Measurements from ENCODE around the gene FBXL3.
A peak's percentile ranks its signal among the peaks of the same experiment; 100 is the strongest.

FBXL3 gene

GRCh38 chr13:76993021-76993420, 33.9 kb downstream of the FBXL3 start:
- TF ChIP-seq, protein P1, sequence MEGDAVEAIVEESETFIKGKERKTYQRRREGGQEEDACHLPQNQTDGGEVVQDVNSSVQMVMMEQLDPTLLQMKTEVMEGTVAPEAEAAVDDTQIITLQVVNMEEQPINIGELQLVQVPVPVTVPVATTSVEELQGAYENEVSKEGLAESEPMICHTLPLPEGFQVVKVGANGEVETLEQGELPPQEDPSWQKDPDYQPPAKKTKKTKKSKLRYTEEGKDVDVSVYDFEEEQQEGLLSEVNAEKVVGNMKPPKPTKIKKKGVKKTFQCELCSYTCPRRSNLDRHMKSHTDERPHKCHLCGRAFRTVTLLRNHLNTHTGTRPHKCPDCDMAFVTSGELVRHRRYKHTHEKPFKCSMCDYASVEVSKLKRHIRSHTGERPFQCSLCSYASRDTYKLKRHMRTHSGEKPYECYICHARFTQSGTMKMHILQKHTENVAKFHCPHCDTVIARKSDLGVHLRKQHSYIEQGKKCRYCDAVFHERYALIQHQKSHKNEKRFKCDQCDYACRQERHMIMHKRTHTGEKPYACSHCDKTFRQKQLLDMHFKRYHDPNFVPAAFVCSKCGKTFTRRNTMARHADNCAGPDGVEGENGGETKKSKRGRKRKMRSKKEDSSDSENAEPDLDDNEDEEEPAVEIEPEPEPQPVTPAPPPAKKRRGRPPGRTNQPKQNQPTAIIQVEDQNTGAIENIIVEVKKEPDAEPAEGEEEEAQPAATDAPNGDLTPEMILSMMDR (IDR thresholded peaks at IDR 0.05; ENCODE audit: extremely low read depth, insufficient read depth, missing control alignments) = no peak
- in situ Hi-C loops (cut with MboI; ENCODE audit: low pct_unique_long_range_greater_than_20kb, low sequenced_read_pairs, unreplicated experiment) = no loop called here
- no peak for DNase-seq (ENCODE audit: low spot score)

DNA sequence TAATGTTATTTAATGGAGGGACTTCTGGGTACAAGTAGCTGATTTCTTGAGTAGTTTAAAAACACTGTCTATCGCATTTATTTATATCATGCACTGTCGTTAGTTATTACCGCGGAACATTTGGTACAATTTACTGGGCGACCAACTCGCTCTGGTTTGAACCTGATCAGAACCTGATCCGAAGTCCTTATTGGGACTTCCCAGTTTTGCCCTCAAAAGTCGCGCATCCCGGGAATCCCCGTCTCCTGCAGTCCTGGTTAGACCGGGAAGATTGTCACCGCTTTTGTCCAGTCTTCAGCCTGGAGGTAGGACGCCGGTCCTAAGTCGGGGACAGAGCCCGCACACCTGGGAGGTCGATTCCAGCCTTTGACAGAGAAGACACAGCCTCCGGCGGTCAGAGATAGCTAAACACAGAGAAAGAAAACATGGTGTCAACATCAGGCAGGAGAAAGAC, 34.4 kb downstream of the FBXL3 start:
- TF ChIP-seq, protein P1 (IDR thresholded peaks at IDR 0.05; ENCODE audit: extremely low read depth, insufficient read depth, missing control alignments) = no peak
- in situ Hi-C loops (cut with MboI; ENCODE audit: low pct_unique_long_range_greater_than_20kb, low sequenced_read_pairs, unreplicated experiment) = no loop called here
- no peak for DNase-seq (ENCODE audit: low spot score)

- in situ Hi-C loops (cut with MboI; ENCODE audit: low pct_unique_long_range_greater_than_20kb, low sequenced_read_pairs, unreplicated experiment) = no loop called here
- DNase-seq (ENCODE audit: low spot score) = peak; percentile 97
- TF ChIP-seq, protein P1 (IDR thresholded peaks at IDR 0.05; ENCODE audit: extremely low read depth, insufficient read depth, missing control alignments) = no peak
Observed at GRCh38 chr13:76991796-76992547, 35.0 kb downstream of the FBXL3 start, which contains the start of gene CLN5. Gene CLN5, plus strand, starts transcription at chr13:76992081. Its CDS starts 18 bp downstream, at chr13:76992099.

GRCh38 chr13:76991432-76991795, 35.5 kb downstream of the FBXL3 start:
- peak; percentile 63 for DNase-seq (ENCODE audit: low spot score)
- in situ Hi-C loops (cut with MboI; ENCODE audit: low pct_unique_long_range_greater_than_20kb, low sequenced_read_pairs, unreplicated experiment) = no loop called here
- TF ChIP-seq, protein P1 (IDR thresholded peaks at IDR 0.05; ENCODE audit: extremely low read depth, insufficient read depth, missing control alignments) = no peak

GRCh38 chr13:76983676-76984075, 43.3 kb downstream of the FBXL3 start:
- no peak for DNase-seq (ENCODE audit: low spot score)
- TF ChIP-seq, protein P1 (IDR thresholded peaks at IDR 0.05; ENCODE audit: extremely low read depth, insufficient read depth, missing control alignments) = no peak
- in situ Hi-C loops (cut with MboI; ENCODE audit: low pct_unique_long_range_greater_than_20kb, low sequenced_read_pairs, unreplicated experiment) = no loop called here

- no peak for DNase-seq (ENCODE audit: low spot score)
- TF ChIP-seq, protein P1 (IDR thresholded peaks at IDR 0.05; ENCODE audit: extremely low read depth, insufficient read depth, missing control alignments) = no peak
- in situ Hi-C loops (cut with MboI; ENCODE audit: low pct_unique_long_range_greater_than_20kb, low sequenced_read_pairs, unreplicated experiment) = no loop called here
Observed at GRCh38 chr13:76982061-76982460, 44.9 kb downstream of the FBXL3 start.

Measured in GM13977 (cell line).